ENCODE results near the gene PLEKHM3. TPM values are rescaled to one million over a fixed set of nuclear protein-coding genes. Genes with fewer than 3 reads are reported as not detected.

The PLEKHM3 gene
- total RNA-seq, 1 donor from 2014 or later = 12.5 TPM

- Mint-ChIP-seq H3K27me3 (ENCODE audit: unreplicated experiment) (no peaks in the 10 kb centered on the region), H3K9me3 (ENCODE audit: unreplicated experiment) (no peaks in the 10 kb centered on the region), H3K27ac (ENCODE audit: unreplicated experiment) (no peak overlapping the region), H3K4me3 (ENCODE audit: unreplicated experiment) (no peak overlapping the region), H3K4me1 (ENCODE audit: unreplicated experiment) (no peaks in the 10 kb centered on the region), H3K36me3 (ENCODE audit: unreplicated experiment) (peaks cover 3% of the 10 kb centered on the region)
- no peak for TF ChIP-seq CTCF (IDR thresholded peaks at IDR 0.05)
- DNase-seq (ENCODE audit: extremely low spot score, unreplicated experiment) = no peak
Measured at GRCh38 chr2:207937823-207938222, 87.5 kb downstream of the PLEKHM3 start.

GRCh38 chr2:207937253-207937652, 88.1 kb downstream of the PLEKHM3 start:
- Mint-ChIP-seq H3K27me3 (ENCODE audit: unreplicated experiment) (no peaks in the 10 kb centered on the region), H3K4me3 (ENCODE audit: unreplicated experiment) (no peak overlapping the region), H3K4me1 (ENCODE audit: unreplicated experiment) (no peaks in the 10 kb centered on the region), H3K27ac (ENCODE audit: unreplicated experiment) (no peak overlapping the region), H3K36me3 (ENCODE audit: unreplicated experiment) (peaks cover 2% of the 10 kb centered on the region), H3K9me3 (ENCODE audit: unreplicated experiment) (no peaks in the 10 kb centered on the region)
- DNase-seq (ENCODE audit: extremely low spot score, unreplicated experiment) = no peak
- no peak for TF ChIP-seq CTCF (IDR thresholded peaks at IDR 0.05)

- Mint-ChIP-seq H3K27ac (ENCODE audit: unreplicated experiment) (no peak overlapping the region), H3K36me3 (ENCODE audit: unreplicated experiment) (peaks cover 2% of the 10 kb centered on the region), H3K4me1 (ENCODE audit: unreplicated experiment) (no peaks in the 10 kb centered on the region), H3K4me3 (ENCODE audit: unreplicated experiment) (no peak overlapping the region), H3K27me3 (ENCODE audit: unreplicated experiment) (no peaks in the 10 kb centered on the region), H3K9me3 (ENCODE audit: unreplicated experiment) (no peaks in the 10 kb centered on the region)
- DNase-seq (ENCODE audit: extremely low spot score, unreplicated experiment) = no peak
- no peak for TF ChIP-seq CTCF (IDR thresholded peaks at IDR 0.05)
Measured at GRCh38 chr2:207936380-207936779, 88.9 kb downstream of the PLEKHM3 start.

GRCh38 chr2:207935991-207936370, 89.3 kb downstream of the PLEKHM3 start:
- H3K4me1 Mint-ChIP-seq (ENCODE audit: unreplicated experiment) = no peaks in the 10 kb centered on the region
- no peaks in the 10 kb centered on the region for H3K27me3 Mint-ChIP-seq (ENCODE audit: unreplicated experiment)
- DNase-seq (ENCODE audit: extremely low spot score, unreplicated experiment) = no peak
- H3K27ac Mint-ChIP-seq (ENCODE audit: unreplicated experiment) = no peak overlapping the region
- no peaks in the 10 kb centered on the region for H3K9me3 Mint-ChIP-seq (ENCODE audit: unreplicated experiment)
- no peak overlapping the region for H3K4me3 Mint-ChIP-seq (ENCODE audit: unreplicated experiment)
- no peak for TF ChIP-seq CTCF (IDR thresholded peaks at IDR 0.05)
- H3K36me3 Mint-ChIP-seq (ENCODE audit: unreplicated experiment) = peaks cover 2% of the 10 kb centered on the region

GRCh38 chr2:207935121-207935990, 90.0 kb downstream of the PLEKHM3 start:
- Mint-ChIP-seq H3K9me3 (ENCODE audit: unreplicated experiment) (no peaks in the 10 kb centered on the region), H3K27me3 (ENCODE audit: unreplicated experiment) (no peaks in the 10 kb centered on the region), H3K4me3 (ENCODE audit: unreplicated experiment) (no peak overlapping the region), H3K36me3 (ENCODE audit: unreplicated experiment) (peaks cover 5% of the 10 kb centered on the region), H3K4me1 (ENCODE audit: unreplicated experiment) (no peaks in the 10 kb centered on the region), H3K27ac (ENCODE audit: unreplicated experiment) (no peak overlapping the region)
- DNase-seq (ENCODE audit: extremely low spot score, unreplicated experiment) = no peak
- TF ChIP-seq CTCF (IDR thresholded peaks at IDR 0.05) = no peak
